ENCODE results near the gene ANKS6. TPM values are rescaled to one million over a fixed set of nuclear protein-coding genes. Genes with fewer than 3 reads are reported as not detected.

ANKS6 gene
- total RNA-seq, 2 experiments from 2014 or later, result 16.6 to 16.9 TPM

GRCh38 chr9:98732801-98733200, 63.6 kb downstream of the ANKS6 start:
- Mint-ChIP-seq H3K4me3 (no peak overlapping the region), H3K27me3 (no peaks in the 10 kb centered on the region), H3K4me1 (ENCODE audit: low read depth) (no peaks in the 10 kb centered on the region), H3K36me3 (ENCODE audit: low read depth) (peaks cover 17% of the 10 kb centered on the region), H3K27ac (no peak overlapping the region), H3K9me3 (no peaks in the 10 kb centered on the region)
- no peak for DNase-seq
- ATAC-seq, result no peak
- CTCF ChIA-PET, result interaction anchor here (1.3 kb wide), 1 partner anchor 42 kb away, joined by 4 read pairs; no protein-coding TSS in a partner anchor
- no peak for TF ChIP-seq CTCF (IDR thresholded peaks at IDR 0.05)
- intact Hi-C loops (cut with micrococcal nuclease), result no loop called here
- POLR2A ChIA-PET, result no interaction called here

GRCh38 chr9:98732091-98732490, 64.3 kb downstream of the ANKS6 start:
- ChIA-PET CTCF (interaction anchor here (1.1 kb wide), 1 partner anchor 44 kb away, joined by 3 read pairs; no protein-coding TSS in a partner anchor), POLR2A (no interaction called here)
- Mint-ChIP-seq H3K27me3 (no peaks in the 10 kb centered on the region), H3K27ac (no peak overlapping the region), H3K4me1 (ENCODE audit: low read depth) (no peaks in the 10 kb centered on the region), H3K36me3 (ENCODE audit: low read depth) (peaks cover 11% of the 10 kb centered on the region), H3K9me3 (no peaks in the 10 kb centered on the region), H3K4me3 (no peak overlapping the region)
- intact Hi-C loops (cut with micrococcal nuclease), result no loop called here
- ATAC-seq (no peak), DNase-seq (no peak)
- TF ChIP-seq CTCF (IDR thresholded peaks at IDR 0.05), result no peak

- Mint-ChIP-seq H3K27ac (no peak overlapping the region), H3K9me3 (no peaks in the 10 kb centered on the region), H3K4me3 (no peak overlapping the region), H3K4me1 (ENCODE audit: low read depth) (no peaks in the 10 kb centered on the region), H3K27me3 (no peaks in the 10 kb centered on the region), H3K36me3 (ENCODE audit: low read depth) (peaks cover 4% of the 10 kb centered on the region)
- ChIA-PET POLR2A (no interaction called here), CTCF (no interaction called here)
- intact Hi-C loops (cut with micrococcal nuclease), result no loop called here
- ATAC-seq (no peak), DNase-seq (no peak)
- TF ChIP-seq CTCF (IDR thresholded peaks at IDR 0.05), result no peak
These were observed 65.5 kb downstream of the ANKS6 start for GRCh38 chr9:98730871-98731270.

- no peak for ATAC-seq
- no peaks in the 10 kb centered on the region for H3K36me3 Mint-ChIP-seq (ENCODE audit: low read depth)
- DNase-seq, result no peak
- no peak overlapping the region for H3K4me3 Mint-ChIP-seq
- intact Hi-C loops (cut with micrococcal nuclease), result no loop called here
- peaks cover 7% of the 10 kb centered on the region for H3K27me3 Mint-ChIP-seq
- no peak for TF ChIP-seq CTCF (IDR thresholded peaks at IDR 0.05)
- H3K4me1 Mint-ChIP-seq (ENCODE audit: low read depth), result no peaks in the 10 kb centered on the region
- H3K27ac Mint-ChIP-seq, result no peak overlapping the region
- ChIA-PET POLR2A (no interaction called here), CTCF (no interaction called here)
- H3K9me3 Mint-ChIP-seq, result peaks cover 2% of the 10 kb centered on the region
These were observed 67.9 kb downstream of the ANKS6 start for GRCh38 chr9:98728500-98728899.

- H3K36me3 Mint-ChIP-seq (ENCODE audit: low read depth), result no peaks in the 10 kb centered on the region
- no peak for DNase-seq
- ChIA-PET POLR2A (no interaction called here), CTCF (no interaction called here)
- intact Hi-C loops (cut with micrococcal nuclease), result no loop called here
- peaks cover 2% of the 10 kb centered on the region for H3K9me3 Mint-ChIP-seq
- no peak for TF ChIP-seq CTCF (IDR thresholded peaks at IDR 0.05)
- H3K4me3 Mint-ChIP-seq, result no peak overlapping the region
- H3K4me1 Mint-ChIP-seq (ENCODE audit: low read depth), result no peaks in the 10 kb centered on the region
- no peak for ATAC-seq
- no peak overlapping the region for H3K27ac Mint-ChIP-seq
- peaks cover 7% of the 10 kb centered on the region for H3K27me3 Mint-ChIP-seq
These were observed 68.9 kb downstream of the ANKS6 start for GRCh38 chr9:98727428-98727827.
